MCF 10A (cell line): ENCODE results near the gene TMEM184B. TPM values are rescaled to one million over a fixed set of nuclear protein-coding genes. Genes with fewer than 3 reads are reported as not detected.

Experiments
- BruUV-seq: library from RNA; stranded (reverse); fragments of 400-500 nt; replicated peaks from 2 replicates; lab custom pipeline; 2021; lab: Mats Ljungman, UMichigan
- CTCF ChIA-PET: fragments of 300-600 bp; sonication (Branson Sonifier 250); formaldehyde crosslinking; extraction: SDS; loops from one replicate; lab custom pipeline; 2021; ENCODE audit warnings: antibody characterized with exemption, inconsistent platforms; lab: Yijun Ruan, JAX
- POLR2A ChIA-PET: fragments of 300-600, 350-650 bp; sonication (Branson Sonifier 250); formaldehyde crosslinking; extraction: SDS; loops from one replicate; lab custom pipeline; 2020; ENCODE audit warnings: antibody characterized with exemption, inconsistent platforms; lab: Yijun Ruan, JAX
- DNase-seq: peaks from one replicate; pipeline ENCODE4 v3.0.0-alpha.2; 2018; ENCODE audit not compliant: unreplicated experiment
- H3K27ac Mint-ChIP-seq: one replicate; pipeline ENCODE4 v1.8.0; 2022; ENCODE audit warnings: mild to moderate bottlenecking, low read depth, mixed read lengths; ENCODE audit not compliant: unreplicated experiment
- H3K27me3 Mint-ChIP-seq: one replicate; pipeline ENCODE4 v1.8.0; 2022; ENCODE audit warnings: mixed read lengths; ENCODE audit not compliant: insufficient read depth, unreplicated experiment
- H3K36me3 Mint-ChIP-seq: one replicate; pipeline ENCODE4 v1.8.0; 2022; ENCODE audit warnings: mild to moderate bottlenecking, moderate library complexity, mixed read lengths; ENCODE audit not compliant: insufficient read depth, unreplicated experiment
- H3K4me1 Mint-ChIP-seq: one replicate; pipeline ENCODE4 v1.8.0; 2022; ENCODE audit warnings: mixed read lengths; ENCODE audit not compliant: insufficient read depth, unreplicated experiment
- H3K4me3 Mint-ChIP-seq: one replicate; pipeline ENCODE4 v1.8.0; 2022; ENCODE audit warnings: mild to moderate bottlenecking, moderate library complexity, mixed read lengths; ENCODE audit not compliant: unreplicated experiment
- H3K9me3 Mint-ChIP-seq: one replicate; pipeline ENCODE4 v1.8.0; 2022; ENCODE audit warnings: mixed read lengths; ENCODE audit not compliant: unreplicated experiment
- intact Hi-C: fragments of 100-400 bp; cut with micrococcal nuclease; formaldehyde crosslinking; loops from 2 replicates; pipeline ENCODE4 v1.14.1; 2022
- total RNA-seq: library from RNA; stranded (reverse); gene quantifications from 2 replicates; pipeline ENCODE4 v1.2.3, GENCODE V29; 2022
- TF ChIP-seq, protein P1 (sequence below): fragments of 200-600 bp; IDR thresholded peaks from one replicate; pipeline ENCODE4 v1.8.0; 2022; ENCODE audit warnings: antibody characterized with exemption, mild to moderate bottlenecking; ENCODE audit not compliant: unreplicated experiment

The TMEM184B gene
- total RNA-seq, 1 experiment from 2014 or later, result 58.7 TPM

DNA sequence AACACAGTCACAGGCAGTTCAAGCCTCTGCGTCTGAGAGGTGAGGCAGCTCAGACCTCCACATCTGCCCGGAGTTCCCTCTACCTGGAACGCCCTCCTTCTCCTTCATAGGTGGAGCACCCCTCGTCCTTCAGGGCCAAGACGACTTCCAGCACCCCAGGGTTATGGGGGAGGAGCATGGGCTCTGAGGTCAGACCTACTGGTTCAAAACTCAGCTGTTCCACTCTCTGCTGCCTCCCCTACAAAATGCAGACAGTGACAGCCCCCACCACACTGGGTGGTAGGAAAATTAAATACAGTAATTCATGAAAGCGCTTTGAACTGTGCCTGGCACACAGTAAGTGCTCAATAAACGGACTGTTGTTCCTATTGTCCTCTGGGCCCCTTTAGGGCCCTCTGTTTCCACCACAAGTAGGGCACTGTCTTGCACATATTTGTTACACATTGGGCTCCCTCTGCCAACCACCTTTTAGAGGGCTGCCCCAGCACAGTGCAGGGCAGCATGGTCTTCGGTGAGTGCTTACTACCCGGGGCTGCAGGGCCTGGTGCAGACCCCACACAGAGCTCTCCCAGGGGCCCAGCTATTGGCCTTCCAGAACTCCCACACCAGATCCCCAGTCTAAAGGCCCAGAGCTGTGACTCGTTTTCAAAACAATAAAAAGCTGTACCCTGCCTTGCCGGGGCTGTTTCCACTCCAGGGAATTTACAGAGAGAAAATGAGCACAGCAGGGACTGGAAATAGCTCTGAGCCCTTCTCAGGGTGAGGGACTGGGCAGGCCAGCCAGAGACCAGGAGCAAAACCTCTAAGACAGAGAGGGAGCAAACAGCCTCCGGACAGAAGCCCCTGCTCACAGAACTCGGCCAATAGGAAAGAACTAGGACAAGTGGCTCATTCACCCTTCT lies 2.5 kb downstream of the TMEM184B start:
- H3K4me1 Mint-ChIP-seq, result peaks cover 21% of the 10 kb centered on the region

DNA sequence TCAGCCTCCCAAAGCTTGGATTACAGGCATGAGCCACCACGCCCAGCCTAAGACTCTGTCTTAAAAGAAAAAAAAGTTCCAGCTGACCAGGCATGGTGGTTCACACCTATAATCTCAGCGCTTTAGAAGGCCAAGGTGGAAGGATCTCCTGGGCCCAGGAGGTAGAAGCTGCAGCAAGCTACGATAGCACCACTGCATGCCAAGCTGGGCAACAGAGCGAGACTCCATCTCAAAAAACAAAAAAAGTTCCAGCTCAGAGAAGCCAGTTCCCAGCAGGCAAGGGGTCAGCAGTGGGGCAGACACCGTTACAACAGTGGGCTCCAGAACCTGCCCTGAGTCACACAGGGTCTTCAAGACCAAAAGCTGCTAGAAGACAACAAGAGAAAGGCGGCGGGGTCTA lies 3.3 kb downstream of the TMEM184B start:
- intact Hi-C loops, result no loop called here
- TF ChIP-seq, protein P1, sequence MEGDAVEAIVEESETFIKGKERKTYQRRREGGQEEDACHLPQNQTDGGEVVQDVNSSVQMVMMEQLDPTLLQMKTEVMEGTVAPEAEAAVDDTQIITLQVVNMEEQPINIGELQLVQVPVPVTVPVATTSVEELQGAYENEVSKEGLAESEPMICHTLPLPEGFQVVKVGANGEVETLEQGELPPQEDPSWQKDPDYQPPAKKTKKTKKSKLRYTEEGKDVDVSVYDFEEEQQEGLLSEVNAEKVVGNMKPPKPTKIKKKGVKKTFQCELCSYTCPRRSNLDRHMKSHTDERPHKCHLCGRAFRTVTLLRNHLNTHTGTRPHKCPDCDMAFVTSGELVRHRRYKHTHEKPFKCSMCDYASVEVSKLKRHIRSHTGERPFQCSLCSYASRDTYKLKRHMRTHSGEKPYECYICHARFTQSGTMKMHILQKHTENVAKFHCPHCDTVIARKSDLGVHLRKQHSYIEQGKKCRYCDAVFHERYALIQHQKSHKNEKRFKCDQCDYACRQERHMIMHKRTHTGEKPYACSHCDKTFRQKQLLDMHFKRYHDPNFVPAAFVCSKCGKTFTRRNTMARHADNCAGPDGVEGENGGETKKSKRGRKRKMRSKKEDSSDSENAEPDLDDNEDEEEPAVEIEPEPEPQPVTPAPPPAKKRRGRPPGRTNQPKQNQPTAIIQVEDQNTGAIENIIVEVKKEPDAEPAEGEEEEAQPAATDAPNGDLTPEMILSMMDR, result no peak
- ChIA-PET POLR2A (interaction anchor here (0.6 to 1.0 kb wide), 2 partner anchors 29 to 49 kb away, joined by 3 read pairs; no protein-coding TSS in a partner anchor), CTCF (interaction anchor here (0.7 kb wide), 1 partner anchor 29 kb away, joined by 3 read pairs; no protein-coding TSS in a partner anchor)
- H3K27me3 Mint-ChIP-seq, result no peaks in the 10 kb centered on the region
- no peak overlapping the region for H3K27ac Mint-ChIP-seq
- no peak overlapping the region for H3K4me3 Mint-ChIP-seq
- DNase-seq, result no peak
- BruUV-seq, result no TSS peak
- H3K9me3 Mint-ChIP-seq, result no peaks in the 10 kb centered on the region
- peaks cover 21% of the 10 kb centered on the region for H3K4me1 Mint-ChIP-seq
- peaks cover 26% of the 10 kb centered on the region for H3K36me3 Mint-ChIP-seq

More for the DNA sequence above, 2.5 kb downstream of the TMEM184B start:
- intact Hi-C loops, result no loop called here
- peak overlapping the region; percentile 13 for H3K27ac Mint-ChIP-seq
- TF ChIP-seq, protein P1, result no peak
- no TSS peak for BruUV-seq
- ChIA-PET POLR2A (interaction anchor here (0.6 to 2.4 kb wide), 6 partner anchors 8 to 66 kb away, joined by 3 to 9 read pairs (median 3); no protein-coding TSS in a partner anchor), CTCF (interaction anchor here (0.5 to 1.6 kb wide), 6 partner anchors 9 to 627 kb away, joined by 3 read pairs; no protein-coding TSS in a partner anchor)
- DNase-seq, result no peak
- no peaks in the 10 kb centered on the region for H3K9me3 Mint-ChIP-seq
- no peak overlapping the region for H3K4me3 Mint-ChIP-seq
- H3K36me3 Mint-ChIP-seq, result peaks cover 22% of the 10 kb centered on the region
- H3K27me3 Mint-ChIP-seq, result no peaks in the 10 kb centered on the region

DNA sequence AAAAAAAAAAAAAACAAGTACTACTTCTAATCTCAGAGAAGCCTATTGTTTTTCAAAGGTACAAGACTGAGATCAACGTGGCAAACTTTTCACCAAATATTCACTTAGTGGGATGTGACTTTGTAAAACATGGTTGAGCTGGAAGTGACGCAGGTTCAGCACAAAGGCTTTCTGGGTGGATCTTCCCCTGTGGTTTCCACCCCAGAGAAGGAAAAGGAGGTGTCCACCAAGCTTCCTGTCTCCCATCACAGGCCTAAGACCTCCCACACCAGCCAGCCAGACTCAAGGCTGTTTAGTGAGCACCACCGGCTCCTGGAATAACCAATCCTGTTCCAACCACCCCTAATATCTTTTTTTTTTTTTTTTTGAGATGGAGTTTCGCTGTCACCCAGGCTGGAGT lies 5.7 kb downstream of the TMEM184B start:
- Mint-ChIP-seq H3K36me3 (peaks cover 26% of the 10 kb centered on the region), H3K4me1 (peaks cover 19% of the 10 kb centered on the region), H3K9me3 (no peaks in the 10 kb centered on the region), H3K27ac (no peak overlapping the region), H3K4me3 (no peak overlapping the region), H3K27me3 (no peaks in the 10 kb centered on the region)
- DNase-seq, result no peak
- ChIA-PET CTCF (no interaction called here), POLR2A (interaction anchor here (0.6 kb wide), 1 partner anchor 39 kb away, joined by 4 read pairs; no protein-coding TSS in a partner anchor)
- intact Hi-C loops, result no loop called here
- BruUV-seq, result no TSS peak
- TF ChIP-seq, protein P1, result no peak

DNA sequence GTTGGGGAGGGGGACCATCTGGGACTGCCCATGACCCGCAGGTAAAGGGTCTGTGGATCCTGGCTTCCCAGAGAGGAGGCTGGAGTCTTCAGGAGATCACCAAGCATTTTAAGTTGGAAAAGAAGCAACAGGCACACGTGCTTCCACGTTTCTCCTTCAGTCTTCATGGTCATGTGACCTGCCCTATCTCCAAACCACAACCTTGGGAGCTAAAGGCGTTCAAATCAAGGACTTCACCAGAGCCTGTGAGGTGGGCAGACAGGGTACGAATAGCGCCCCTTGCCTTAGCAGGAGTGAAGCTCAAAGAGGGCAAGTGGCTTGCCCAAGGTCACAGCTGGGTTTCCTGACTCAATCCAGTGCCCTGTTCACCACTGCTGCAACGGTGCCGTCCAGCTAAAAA lies 6.7 kb downstream of the TMEM184B start:
- DNase-seq, result no peak
- Mint-ChIP-seq H3K27me3 (no peaks in the 10 kb centered on the region), H3K27ac (no peak overlapping the region), H3K9me3 (no peaks in the 10 kb centered on the region), H3K4me1 (peaks cover 17% of the 10 kb centered on the region), H3K4me3 (no peak overlapping the region), H3K36me3 (peaks cover 26% of the 10 kb centered on the region)
- CTCF ChIA-PET, result interaction anchor here (0.5 to 0.6 kb wide), 2 partner anchors 163 to 209 kb away, joined by 3 read pairs; partner anchors contain the start of gene PICK1
- intact Hi-C loops, result no loop called here
- BruUV-seq, result no TSS peak
- POLR2A ChIA-PET, result interaction anchor here (0.6 to 1.2 kb wide), 2 partner anchors 31 to 39 kb away, joined by 3 to 4 read pairs; no protein-coding TSS in a partner anchor
- TF ChIP-seq, protein P1, result no peak
